ENCODE measurements around the gene DENND1A. TPM values are rescaled to one million over a fixed set of nuclear protein-coding genes. Genes with fewer than 3 reads are reported as not detected.

The DENND1A gene
- total and polyA plus RNA-seq, 2 experiments from 2014 or later, result 13.1 to 28.7 TPM

DNA sequence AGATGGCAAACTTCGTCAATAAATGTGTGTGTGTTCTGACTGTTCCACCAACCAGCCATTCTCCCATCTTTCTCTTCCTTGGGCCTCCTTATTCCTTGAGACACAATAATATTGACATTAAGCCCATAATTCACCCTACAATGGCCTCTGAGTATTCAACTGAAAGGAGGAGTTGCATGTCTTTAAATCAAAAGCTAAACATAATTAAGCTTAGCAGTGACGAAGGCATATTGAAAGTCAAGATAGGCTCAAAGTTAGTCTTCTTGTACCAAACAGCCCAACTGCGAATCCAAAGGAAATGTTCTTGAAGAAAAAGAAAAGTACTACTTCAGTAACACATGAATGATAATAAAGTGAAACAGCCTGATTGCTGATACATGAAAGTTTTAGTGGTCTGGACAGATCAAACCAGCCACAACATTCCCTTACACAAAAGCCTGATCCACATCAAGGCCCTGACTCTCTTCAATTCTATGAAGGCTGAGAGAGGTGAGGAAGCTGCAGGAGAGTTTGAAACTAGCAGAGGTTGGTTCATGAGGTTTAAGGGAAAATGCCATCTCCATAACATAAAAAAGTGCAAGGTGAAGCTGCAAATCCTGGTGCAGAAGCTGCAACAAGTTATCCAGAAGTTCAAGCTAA is 81.4 kb downstream of the DENND1A start:
- H3K27me3 ChIP-seq (ENCODE audit: insufficient read depth), result no peaks in the 10 kb centered on the region
- Mint-ChIP-seq H3K4me3 (no peak overlapping the region), H3K9me3 (peaks cover 33% of the 10 kb centered on the region), H3K4me1 (peaks cover 16% of the 10 kb centered on the region), H3K27ac (no peak overlapping the region), H3K27me3 (ENCODE audit: insufficient read depth, low read depth, poor library complexity) (peaks cover 3% of the 10 kb centered on the region), H3K36me3 (ENCODE audit: low read depth) (peaks cover 41% of the 10 kb centered on the region)
- H3K4me2 ChIP-seq, result no peak overlapping the region
- peaks cover 27% of the 10 kb centered on the region for H3K4me1 ChIP-seq (ENCODE audit: insufficient read depth)
- H2AFZ ChIP-seq, result no peak overlapping the region
- peaks cover 9% of the 10 kb centered on the region for H3K36me3 ChIP-seq (ENCODE audit: insufficient read depth)
- no peaks in the 10 kb centered on the region for H4K20me1 ChIP-seq (replicated peaks; ENCODE audit: insufficient read depth)
- no peaks in the 10 kb centered on the region for H3K9me2 ChIP-seq (ENCODE audit: insufficient read depth)
- TF ChIP-seq, protein P1, sequence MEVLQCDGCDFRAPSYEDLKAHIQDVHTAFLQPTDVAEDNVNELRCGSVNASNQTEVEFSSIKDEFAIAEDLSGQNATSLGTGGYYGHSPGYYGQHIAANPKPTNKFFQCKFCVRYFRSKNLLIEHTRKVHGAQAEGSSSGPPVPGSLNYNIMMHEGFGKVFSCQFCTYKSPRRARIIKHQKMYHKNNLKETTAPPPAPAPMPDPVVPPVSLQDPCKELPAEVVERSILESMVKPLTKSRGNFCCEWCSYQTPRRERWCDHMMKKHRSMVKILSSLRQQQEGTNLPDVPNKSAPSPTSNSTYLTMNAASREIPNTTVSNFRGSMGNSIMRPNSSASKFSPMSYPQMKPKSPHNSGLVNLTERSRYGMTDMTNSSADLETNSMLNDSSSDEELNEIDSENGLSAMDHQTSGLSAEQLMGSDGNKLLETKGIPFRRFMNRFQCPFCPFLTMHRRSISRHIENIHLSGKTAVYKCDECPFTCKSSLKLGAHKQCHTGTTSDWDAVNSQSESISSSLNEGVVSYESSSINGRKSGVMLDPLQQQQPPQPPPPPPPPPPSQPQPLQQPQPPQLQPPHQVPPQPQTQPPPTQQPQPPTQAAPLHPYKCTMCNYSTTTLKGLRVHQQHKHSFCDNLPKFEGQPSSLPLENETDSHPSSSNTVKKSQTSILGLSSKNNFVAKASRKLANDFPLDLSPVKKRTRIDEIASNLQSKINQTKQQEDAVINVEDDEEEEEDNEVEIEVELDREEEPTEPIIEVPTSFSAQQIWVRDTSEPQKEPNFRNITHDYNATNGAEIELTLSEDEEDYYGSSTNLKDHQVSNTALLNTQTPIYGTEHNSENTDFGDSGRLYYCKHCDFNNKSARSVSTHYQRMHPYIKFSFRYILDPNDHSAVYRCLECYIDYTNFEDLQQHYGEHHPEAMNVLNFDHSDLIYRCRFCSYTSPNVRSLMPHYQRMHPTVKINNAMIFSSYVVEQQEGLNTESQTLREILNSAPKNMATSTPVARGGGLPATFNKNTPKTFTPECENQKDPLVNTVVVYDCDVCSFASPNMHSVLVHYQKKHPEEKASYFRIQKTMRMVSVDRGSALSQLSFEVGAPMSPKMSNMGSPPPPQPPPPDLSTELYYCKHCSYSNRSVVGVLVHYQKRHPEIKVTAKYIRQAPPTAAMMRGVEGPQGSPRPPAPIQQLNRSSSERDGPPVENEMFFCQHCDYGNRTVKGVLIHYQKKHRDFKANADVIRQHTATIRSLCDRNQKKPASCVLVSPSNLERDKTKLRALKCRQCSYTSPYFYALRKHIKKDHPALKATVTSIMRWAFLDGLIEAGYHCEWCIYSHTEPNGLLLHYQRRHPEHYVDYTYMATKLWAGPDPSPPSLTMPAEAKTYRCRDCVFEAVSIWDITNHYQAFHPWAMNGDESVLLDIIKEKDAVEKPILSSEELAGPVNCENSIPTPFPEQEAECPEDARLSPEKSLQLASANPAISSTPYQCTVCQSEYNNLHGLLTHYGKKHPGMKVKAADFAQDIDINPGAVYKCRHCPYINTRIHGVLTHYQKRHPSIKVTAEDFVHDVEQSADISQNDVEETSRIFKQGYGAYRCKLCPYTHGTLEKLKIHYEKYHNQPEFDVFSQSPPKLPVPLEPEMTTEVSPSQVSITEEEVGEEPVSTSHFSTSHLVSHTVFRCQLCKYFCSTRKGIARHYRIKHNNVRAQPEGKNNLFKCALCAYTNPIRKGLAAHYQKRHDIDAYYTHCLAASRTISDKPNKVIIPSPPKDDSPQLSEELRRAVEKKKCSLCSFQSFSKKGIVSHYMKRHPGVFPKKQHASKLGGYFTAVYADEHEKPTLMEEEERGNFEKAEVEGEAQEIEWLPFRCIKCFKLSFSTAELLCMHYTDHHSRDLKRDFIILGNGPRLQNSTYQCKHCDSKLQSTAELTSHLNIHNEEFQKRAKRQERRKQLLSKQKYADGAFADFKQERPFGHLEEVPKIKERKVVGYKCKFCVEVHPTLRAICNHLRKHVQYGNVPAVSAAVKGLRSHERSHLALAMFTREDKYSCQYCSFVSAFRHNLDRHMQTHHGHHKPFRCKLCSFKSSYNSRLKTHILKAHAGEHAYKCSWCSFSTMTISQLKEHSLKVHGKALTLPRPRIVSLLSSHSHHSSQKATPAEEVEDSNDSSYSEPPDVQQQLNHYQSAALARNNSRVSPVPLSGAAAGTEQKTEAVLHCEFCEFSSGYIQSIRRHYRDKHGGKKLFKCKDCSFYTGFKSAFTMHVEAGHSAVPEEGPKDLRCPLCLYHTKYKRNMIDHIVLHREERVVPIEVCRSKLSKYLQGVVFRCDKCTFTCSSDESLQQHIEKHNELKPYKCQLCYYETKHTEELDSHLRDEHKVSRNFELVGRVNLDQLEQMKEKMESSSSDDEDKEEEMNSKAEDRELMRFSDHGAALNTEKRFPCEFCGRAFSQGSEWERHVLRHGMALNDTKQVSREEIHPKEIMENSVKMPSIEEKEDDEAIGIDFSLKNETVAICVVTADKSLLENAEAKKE (CRISPR knock-in tag; IDR thresholded peaks at IDR 0.05), result no peak
- TF ChIP-seq JUNB (IDR thresholded peaks at IDR 0.05; ENCODE audit: unreplicated experiment), result no peak
- no peak for TF ChIP-seq REST (IDR thresholded peaks at IDR 0.05; ENCODE audit: unreplicated experiment)
- no peak for TF ChIP-seq ZNF331 (CRISPR knock-in tag; IDR thresholded peaks at IDR 0.05; ENCODE audit: low read depth)
- no peak for TF ChIP-seq EZH2phosphoT487 (IDR thresholded peaks at IDR 0.05; ENCODE audit: unreplicated experiment)
- no peak for TF ChIP-seq ETS1 (IDR thresholded peaks at IDR 0.05)
- no peak for TF ChIP-seq STAT1 (IDR thresholded peaks at IDR 0.05; ENCODE audit: unreplicated experiment)
- H3K79me2 ChIP-seq (replicated peaks; ENCODE audit: insufficient read depth), result peaks cover 15% of the 10 kb centered on the region
- H3K27ac ChIP-seq (ENCODE audit: low read depth), result no peak overlapping the region
- H3K4me3 ChIP-seq, result no peak overlapping the region
- DNase-seq (ENCODE audit: low spot score), result no peak
- H3F3A ChIP-seq (replicated peaks; ENCODE audit: low read depth), result peaks cover 3% of the 10 kb centered on the region; the same call in 1 of the 2 replicates
- no peak for ATAC-seq
